HG03280 (cell line): Measurements from ENCODE around the gene PRMT6.
"Not testable (repeated sequence)": the region's sequence is repeated elsewhere in the genome, so short reads cannot be mapped to it uniquely, and the experiment has no call there.

ENCODE experiments used
- ATAC-seq: cut with Tn5 transposase; IDR thresholded peaks from one replicate; pipeline ENCODE4 v1.9.1; 2021; ENCODE audit warnings: mild to moderate bottlenecking, moderate library complexity; ENCODE audit not compliant: unreplicated experiment

PRMT6 gene

DNA sequence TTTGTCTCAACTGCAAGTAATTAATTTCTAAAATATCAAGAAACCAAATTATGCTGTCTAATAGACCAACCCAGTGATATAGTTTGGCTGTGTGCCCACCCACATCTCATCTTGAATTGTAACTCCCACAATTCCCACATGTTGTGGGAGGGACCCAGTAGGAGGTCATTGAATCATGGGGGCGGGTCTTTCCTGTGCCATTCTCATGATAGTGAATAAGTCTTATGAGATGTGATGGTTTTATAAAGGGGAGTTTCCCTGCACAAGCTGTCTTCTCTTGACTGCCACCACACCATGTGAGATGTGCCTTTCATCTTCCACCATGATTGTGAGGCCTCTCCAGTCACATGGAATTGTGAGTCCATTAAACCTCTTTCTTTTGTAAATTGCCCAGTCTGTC is 36.9 kb downstream of the PRMT6 start:
- ATAC-seq = not testable (repeated sequence)

GRCh38 chr1:107095647-107096046 is 39.2 kb downstream of the PRMT6 start:
- no peak for ATAC-seq

GRCh38 chr1:107096690-107097089 is 40.2 kb downstream of the PRMT6 start:
- ATAC-seq = no peak

- no peak for ATAC-seq
These were observed 42.5 kb downstream of the PRMT6 start for GRCh38 chr1:107098961-107099360.

DNA sequence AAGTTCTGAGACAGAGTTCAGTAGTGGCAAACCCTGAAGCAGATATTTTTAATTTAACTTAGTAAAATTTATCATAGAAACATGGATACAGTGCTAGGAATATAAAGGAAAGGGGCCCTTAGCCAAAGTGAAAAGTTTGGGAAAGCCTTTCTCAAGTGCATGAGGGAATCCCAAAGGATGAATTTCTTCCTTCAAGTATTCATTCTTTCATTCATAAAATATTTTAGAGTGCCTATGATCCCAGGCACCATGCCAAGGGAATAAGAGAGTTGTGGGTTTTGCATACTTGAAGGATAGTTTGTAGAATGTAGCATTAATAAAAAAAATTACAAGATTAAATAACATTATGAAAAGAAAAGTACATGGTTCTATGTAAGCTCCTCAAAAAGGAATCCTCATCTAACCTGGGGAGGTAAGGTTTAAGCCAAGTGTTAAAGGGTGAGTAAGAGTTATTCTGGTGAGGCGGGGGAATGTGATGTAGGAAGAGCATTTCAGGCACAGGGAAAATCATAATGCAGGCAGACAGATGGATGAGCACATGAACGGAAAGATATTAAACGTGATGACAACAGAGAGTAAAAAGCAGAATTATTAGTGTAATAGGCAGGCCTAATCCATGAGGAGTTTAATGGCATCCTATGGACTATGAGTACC is 44.0 kb downstream of the PRMT6 start:
- no peak for ATAC-seq

- no peak for ATAC-seq
These were observed 49.4 kb downstream of the PRMT6 start for GRCh38 chr1:107105914-107106313.
